ENCODE results near the gene ATG5.

ATG5 gene

DNA sequence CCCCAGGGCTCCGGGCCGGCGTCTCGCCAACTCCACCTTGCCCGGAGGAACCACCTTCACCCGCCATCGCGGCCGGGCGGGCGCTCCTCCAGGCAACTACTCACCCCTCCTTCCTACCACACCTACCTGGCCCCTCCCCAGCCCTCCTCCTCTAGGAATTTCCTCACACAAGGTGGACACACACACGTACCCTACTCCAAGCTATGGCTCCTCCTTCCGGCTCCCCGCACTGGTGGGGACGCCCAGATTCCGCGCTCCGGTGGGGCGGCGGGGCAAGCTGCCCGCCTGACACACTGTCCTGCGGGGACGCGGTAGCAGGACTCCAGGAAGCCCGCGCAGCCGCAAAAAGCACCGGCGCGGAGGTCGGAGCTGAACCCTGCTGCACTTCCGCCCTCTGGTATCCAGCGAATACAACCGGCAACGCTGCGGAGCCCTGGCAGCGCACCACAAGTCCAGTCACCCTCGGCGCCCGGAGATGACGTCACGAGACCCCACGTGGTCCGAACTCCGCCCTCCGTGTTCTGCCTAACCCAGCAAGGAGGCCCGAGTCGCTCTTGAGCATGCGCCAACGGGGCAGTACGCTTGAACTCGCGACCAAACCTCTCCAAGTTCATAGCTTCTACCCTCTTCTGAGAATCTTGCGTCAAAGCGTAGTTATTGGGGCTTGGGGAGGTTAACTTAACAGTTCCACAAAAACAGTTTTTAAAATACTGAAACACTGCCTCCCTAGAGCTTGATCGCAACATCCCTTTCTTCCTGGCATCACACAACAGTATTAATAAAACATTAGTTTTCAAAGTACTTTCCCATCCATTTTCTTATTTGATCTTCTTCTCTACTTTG, at the start of gene ATG5:
Gene ATG5 (minus strand): TSS at position 425 of the 843 bp plus-strand sequence. CDS start 9,552 bp downstream, outside the sequence.
- peak; percentile 98 for DNase-seq (ENCODE audit: low spot score)

- no peak for DNase-seq (ENCODE audit: low spot score)
Measured at GRCh38 chr6:106373502-106374239, 48.1 kb upstream of the ATG5 start.

DNA sequence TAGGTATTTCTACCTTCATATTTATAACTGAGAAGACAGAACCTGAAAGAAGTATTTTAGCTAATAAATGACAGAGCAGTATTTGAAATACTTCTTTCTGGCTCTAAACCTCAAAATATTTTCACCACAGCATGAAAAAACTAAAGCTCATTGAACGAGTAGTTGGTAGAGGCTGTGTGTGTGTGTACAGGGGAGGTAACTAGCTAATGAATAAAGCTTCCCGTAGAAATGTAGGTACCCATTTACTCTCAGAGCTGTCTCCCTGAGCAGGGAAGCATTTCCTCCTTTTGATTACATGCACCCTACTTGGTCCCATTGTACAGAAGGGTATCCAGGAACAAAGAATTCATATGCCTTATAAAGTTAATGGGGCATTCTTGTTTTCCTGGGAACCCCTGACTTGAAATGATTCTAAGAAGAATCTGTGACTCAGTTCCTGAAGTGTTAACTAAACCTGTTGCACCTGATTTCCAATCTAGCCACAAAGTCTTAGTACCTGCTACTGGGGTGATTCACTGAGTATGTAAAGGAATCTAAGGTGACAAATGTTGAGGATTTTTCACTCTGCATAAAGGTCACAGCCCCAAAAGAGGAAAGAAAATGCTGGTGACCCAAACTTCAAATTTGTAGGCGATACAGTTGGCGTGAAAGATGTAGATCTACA, 47.4 kb upstream of the ATG5 start:
- no peak for DNase-seq (ENCODE audit: low spot score)

GRCh38 chr6:106370639-106371038, 45.1 kb upstream of the ATG5 start:
- no peak for DNase-seq (ENCODE audit: low spot score)

GRCh38 chr6:106369739-106370138, 44.2 kb upstream of the ATG5 start:
- DNase-seq (ENCODE audit: low spot score), result no peak

DNA sequence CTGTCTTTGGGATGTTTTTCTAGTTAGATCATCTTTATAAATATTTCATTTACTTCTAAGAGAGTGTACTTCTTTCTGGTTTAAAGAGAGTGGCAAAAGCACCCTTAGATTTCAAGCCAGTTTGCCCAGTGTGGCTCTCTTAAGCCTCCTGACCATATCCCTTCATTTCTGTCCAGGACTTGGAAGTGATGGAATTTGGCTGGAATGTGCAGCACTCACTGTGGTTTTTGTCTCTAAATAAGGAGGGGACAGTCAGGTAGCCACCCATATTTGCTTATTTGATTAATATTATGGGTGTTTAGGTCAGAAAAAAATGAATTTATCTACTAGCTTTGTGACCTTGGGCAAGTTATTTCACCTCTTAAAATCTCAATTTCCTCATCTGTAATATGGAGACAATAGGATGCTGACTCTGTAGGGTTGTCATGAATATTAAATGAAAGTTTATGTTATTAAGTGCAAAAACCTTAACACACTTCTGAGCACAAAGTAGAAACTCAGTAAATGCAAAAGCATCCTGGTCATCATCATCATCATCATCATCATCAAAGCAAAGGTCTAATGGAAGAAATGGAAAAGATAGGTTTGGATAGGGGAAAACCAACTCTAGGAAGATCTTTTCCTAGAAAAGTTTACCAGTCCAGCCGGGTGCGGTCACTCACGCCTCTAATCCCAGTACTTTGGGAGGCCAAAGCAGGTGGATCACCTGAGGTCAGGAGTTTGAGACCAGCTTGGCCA, 38.0 kb upstream of the ATG5 start:
- DNase-seq (ENCODE audit: low spot score), result no peak

GRCh38 chr6:106360989-106361430, 35.5 kb upstream of the ATG5 start:
- DNase-seq (ENCODE audit: low spot score), result no peak

- peak; percentile 43 for DNase-seq (ENCODE audit: low spot score)
Measured at GRCh38 chr6:106360410-106360988, 34.9 kb upstream of the ATG5 start, which contains the start of gene CRYBG1. Gene CRYBG1 (plus strand): TSS chr6:106360717. CDS start chr6:106360909, 192 bp downstream.

DNA sequence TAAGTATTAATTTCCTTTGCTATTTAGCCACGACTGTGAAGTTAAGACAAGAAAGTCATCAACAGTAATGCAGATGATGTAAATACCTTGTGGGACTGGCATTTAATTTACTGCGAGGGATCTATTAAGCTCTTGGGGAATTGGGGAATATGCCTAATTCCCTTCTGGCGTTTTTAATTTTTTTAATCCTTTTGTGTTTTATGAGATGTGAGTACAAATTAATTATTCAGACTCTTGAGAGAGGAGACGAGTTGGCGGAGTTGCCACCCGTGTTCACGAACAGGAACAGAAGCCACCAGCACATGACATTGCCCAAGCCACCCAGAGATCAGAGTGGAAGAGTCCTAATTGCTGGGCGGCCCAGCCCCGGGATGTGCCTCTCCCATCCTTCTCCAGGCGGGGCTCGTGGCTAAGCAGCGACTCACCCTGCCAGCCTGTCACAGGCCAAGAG, 34.4 kb upstream of the ATG5 start:
- DNase-seq (ENCODE audit: low spot score), result no peak

- no peak for DNase-seq (ENCODE audit: low spot score)
Measured at GRCh38 chr6:106356378-106356777, 30.8 kb upstream of the ATG5 start.

GRCh38 chr6:106347219-106347618, 21.7 kb upstream of the ATG5 start:
- no peak for DNase-seq (ENCODE audit: low spot score)

- peak; percentile 67 for DNase-seq (ENCODE audit: low spot score)
Measured at GRCh38 chr6:106339334-106340029, 13.9 kb upstream of the ATG5 start.

DNA sequence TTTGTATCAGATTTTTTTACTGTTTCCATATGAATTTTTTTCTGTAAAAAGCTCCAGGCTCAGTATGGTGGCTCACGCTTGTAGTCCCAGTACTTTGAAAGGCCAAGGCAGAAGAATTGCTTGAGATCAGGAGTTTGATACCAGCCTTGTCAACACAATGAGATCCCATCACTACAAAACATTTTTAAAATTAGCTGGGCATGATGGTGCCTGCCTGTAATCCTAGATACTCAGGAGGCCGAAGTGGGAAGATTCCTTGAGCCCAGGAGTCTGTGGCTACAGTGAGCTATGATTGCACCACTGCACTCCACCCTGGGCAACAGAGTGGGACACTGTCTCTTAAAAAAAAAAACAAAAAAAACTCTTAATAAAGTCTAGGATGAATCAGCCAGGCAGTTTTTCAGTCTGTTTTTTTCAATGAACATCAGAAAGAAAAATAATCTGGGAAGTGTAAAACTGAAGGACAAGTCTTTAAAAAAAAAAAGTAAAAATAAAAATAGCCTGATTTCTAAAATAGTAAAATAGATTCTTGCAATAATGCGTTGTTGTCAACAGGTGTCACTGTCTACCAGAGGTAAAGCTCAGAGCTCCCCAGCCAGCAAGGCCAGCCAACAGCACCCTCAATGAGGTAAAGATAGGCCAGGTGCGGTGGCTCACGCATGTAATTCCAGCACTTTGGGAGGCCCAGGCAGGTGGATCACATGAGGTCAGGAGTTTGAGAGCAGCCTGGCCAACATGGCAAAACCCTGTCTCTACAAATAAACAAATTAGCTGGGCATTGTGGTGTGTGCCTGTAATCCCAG, 9.3 kb upstream of the ATG5 start:
- DNase-seq (ENCODE audit: low spot score), result peak; percentile 49

DNA sequence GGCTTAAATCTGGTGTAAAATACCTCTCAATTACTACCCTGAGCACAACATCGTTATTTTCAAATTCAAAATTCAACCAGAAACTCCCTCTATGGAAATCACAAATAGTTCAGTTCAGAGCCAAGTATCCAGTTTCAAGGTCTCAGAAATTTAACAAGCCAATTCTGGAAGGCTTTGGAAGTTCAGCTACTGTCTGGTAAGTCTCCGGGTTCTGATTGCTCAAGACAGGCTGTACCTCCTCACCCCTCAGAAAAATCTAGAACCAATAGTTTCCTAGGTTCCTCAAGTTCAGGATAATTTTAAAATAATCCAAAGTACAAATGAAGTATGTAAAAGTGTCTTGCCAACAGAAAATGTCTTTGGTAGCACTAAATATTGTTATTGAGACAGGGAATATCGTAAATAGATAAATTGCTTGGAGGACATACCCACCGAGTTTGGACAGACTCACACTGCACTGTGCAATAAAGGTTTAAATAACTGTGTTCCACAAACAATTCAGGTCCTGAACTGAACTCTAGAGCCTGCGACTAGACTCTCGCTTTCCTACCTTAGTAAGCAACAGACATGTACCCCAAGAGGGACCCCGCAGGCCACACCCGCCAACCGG, 729 bp downstream of the ATG5 start:
- no peak for DNase-seq (ENCODE audit: low spot score)

DNA sequence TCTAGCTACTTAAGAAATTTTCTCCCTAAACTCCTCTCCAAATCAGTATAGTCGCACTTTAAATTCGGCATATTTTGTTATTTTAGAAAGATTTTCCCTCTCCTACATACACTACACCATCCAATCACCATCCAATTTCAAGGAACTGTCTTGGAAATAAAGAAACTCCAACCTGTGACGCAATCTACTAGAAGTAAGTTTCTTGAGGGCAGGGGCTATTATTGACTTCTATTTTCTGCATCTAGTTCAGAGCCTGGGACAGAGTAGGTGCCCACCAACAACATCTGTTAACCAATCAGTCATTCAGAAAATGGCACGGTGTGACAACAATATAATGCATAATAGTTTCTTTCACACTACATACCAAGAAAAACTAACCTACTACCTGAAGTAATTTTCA, 3.6 kb downstream of the ATG5 start:
- no peak for DNase-seq (ENCODE audit: low spot score)

- no peak for DNase-seq (ENCODE audit: low spot score)
Measured at GRCh38 chr6:106318851-106319250, 6.7 kb downstream of the ATG5 start.

DNA sequence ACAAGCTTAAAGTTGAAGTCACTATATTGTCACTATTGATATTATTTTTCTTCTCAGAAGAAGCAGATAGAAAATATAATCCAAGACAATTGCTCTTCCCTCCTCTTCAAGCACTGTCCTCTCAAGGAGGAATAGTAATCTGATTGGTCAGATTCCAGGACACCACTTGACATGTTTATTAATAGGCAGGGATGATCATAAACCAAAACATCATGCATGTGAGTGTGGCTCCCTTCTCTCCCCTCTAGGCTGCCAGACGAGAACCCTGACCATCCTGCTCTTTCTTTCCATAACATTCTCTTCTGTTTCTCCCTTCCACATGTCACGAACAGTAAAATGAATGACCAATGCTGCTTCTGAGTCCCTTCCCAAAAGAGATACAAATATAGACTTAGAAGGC, 7.5 kb downstream of the ATG5 start:
- DNase-seq (ENCODE audit: low spot score), result no peak

DNA sequence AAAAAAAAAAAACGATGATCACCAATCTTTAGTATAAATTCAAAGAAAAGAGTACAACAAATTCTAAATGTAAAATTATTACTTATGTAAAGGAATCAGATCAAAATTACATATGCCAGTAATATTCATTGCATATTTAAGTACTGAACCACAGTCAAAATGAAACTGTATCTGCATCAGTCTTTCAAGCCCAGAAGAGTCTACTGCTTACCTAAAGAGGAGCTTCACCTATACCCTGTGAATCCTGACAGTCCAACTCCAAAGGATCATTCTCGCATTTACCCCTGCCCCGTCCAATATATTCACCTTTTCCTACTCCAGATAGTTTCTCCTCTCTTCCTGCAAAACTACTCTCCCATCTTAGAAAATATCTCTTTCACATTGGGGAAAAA, 9.2 kb downstream of the ATG5 start:
- no peak for DNase-seq (ENCODE audit: low spot score)

DNA sequence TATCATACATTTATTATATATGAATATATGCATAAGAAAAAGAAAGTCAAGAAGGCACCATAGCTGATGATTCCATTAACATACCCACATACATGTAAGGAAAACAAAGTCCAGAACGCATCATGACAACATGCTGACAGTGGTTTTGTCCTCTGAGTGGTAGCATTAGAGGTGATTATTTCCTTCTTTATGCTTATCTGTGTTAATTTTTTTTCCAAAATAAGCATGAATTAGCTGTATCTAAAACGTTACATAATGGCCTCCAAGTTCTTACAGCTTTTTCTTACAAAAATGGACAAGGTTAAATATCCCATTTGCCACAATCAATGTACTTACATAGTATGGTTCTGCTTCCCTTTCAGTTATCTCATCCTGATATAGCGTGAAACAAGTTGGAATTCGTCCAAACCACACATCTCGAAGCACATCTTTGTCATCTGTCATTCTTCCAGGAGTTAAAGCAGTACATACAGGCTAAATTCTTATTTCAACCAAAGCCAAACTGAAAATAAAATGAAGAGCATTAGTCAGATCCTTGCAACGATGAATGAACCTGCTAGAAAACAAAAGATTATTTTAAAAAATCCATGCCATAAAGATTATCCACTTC, 9.7 kb downstream of the ATG5 start:
- DNase-seq (ENCODE audit: low spot score), result peak; percentile 14
